Fibroblast of skin of left quadriceps (primary cell): ENCODE results near the gene ING4.

Experiments used
- DNase-seq, 2 experiments: peaks; one replicate each; pipeline ENCODE4 v3.0.0-alpha.2; 2013; ENCODE audit warnings: low read depth in 2 of 2

ING4 gene

DNA sequence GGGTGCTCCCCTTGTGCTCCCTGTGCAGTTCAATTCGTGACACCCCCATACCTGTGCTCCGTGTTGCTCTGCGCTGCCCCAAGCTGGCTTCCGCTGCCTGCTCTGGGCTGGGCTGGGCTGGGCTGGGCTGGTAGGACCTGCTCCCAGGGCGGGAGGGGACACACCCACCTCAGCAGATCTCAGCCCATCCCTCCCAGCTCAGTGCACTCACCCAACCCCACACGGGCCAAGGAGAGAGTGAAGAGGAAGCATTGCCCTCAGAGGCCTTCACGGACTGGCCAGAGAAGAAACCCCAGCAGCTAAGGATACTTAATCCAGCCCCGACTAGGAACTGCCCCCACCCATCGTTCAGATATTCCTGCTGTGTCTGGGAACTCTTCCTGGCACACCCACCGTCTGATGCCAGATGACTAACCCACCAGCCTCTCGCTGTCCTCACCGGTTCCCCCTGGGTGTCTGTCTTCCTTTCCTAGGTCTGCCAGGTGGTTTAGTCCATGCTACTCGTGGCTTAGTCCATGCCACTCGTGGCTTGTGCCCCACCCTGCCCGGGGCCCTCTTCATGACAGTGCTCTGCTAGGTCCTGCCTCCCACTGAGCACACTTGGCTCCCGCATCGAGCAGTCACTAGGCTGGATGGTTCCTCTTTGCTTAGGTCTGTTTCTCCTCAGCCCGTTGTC lies 26.9 kb downstream of the ING4 start, which contains the start of gene LPAR5:
Gene LPAR5, minus strand, starts transcription at position 104 of the 676 bp plus-strand sequence. CDS start 14,711 bp downstream, outside the sequence.
- no peak for DNase-seq

GRCh38 chr12:6635375-6635855 lies 27.5 kb downstream of the ING4 start:
- DNase-seq = no peak

DNA sequence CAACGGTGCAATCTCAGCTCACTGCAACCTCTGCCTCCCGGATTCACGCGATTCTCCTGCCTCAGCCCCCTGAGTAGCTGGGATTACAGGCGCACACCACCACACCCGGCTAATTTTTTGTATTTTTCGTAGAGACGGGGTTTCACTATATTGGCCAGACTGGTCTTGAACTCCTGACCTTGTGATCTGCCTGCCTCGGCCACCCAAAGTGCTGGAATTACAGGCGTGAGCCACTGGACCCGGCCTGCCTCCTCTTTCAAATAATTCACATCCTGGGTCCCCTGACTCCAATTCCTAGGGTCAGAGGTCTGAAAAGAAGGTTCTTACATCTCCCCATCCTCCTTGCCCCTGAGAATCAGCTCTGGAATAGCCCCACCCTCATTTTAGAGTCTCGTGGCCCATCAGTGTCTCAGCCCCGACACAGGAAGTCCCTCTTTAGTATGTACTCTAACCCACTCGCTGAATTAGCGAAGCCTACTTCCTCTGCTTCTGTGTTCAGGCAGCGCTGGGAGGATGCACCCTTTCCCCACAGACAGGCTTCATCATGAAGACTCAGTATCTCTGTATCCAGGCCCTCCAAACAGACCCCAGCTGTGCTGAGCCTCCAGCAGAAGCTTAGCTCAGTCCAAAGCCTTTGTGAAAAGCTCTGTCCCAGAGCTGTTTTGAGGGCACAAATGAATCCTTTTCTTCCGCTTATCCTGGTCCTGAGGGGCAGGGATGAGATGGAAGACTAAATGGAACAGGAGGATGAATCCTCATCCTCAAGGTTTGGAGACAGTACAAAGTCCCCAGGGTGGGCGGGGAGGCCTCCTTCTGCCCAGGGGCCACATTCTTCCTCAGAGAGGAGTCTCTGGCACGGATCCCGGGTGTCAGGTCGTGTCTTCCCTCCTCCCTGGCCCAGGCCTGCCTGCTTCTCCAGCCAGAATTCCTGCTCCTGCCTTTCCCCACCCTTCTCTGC lies 30.6 kb downstream of the ING4 start:
- DNase-seq = no peak

DNA sequence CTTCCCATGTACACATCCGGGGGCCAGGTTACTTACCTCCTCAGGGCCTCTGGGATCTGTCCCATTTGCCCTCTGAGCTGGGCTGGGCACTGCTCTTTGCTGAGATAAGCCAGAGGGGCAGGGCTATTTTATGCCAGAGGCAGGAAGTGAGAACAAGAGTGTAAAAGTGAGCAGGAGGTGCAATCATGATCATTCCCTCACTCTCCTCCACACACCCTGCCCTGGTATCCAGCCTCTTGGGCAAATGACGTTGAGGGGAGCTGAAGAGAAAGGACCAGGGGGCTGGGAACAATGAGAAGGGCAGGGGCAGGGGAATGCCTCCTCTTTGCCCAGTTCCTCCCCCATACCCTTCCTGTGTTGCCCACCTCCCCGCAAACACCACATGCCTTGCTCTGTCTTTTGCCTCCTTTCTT lies 31.4 kb downstream of the ING4 start:
- no peak for DNase-seq

DNA sequence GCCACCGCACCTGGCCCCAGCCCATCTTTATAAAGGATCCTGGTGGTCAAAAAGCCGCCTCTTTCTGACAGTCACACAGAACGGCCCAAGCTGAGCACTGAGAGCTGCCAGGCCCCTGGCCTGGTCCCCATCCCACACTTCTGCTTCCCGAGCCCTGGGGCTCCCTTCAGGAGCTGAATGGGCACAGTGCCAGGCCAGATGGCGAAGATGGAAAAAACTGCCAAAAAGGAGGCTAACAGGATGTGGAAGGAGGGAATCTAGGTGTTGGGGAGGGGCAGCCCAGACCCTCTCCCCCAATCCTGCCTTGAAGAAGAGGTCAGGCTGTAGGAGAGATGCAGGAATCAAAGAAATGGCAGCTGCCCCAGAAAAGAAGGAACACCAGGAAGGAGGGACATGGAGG lies 32.2 kb downstream of the ING4 start:
- no peak for DNase-seq

DNA sequence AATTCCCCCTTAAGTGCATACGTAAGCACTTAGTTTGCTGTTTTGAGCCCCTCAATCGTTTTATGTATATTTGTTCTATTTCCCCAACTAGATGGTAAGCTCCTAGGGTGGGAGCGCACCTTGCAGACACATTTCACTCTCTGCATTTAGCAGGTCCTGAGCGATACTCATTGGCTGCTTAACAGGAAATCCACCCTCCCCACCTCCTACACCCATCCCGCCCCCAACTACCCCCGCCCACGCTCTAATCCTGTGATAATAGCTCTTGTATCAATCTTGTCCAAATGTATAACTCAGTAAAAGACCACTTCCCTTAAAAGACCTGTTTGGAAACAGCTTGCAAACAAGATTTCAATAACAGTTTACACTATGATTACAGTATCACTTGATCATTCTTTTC lies 35.3 kb downstream of the ING4 start:
- no peak for DNase-seq

GRCh38 chr12:6626654-6627283 lies 36.1 kb downstream of the ING4 start:
- DNase-seq = no peak

GRCh38 chr12:6620885-6621274 lies 42.0 kb downstream of the ING4 start:
- no peak for DNase-seq

DNA sequence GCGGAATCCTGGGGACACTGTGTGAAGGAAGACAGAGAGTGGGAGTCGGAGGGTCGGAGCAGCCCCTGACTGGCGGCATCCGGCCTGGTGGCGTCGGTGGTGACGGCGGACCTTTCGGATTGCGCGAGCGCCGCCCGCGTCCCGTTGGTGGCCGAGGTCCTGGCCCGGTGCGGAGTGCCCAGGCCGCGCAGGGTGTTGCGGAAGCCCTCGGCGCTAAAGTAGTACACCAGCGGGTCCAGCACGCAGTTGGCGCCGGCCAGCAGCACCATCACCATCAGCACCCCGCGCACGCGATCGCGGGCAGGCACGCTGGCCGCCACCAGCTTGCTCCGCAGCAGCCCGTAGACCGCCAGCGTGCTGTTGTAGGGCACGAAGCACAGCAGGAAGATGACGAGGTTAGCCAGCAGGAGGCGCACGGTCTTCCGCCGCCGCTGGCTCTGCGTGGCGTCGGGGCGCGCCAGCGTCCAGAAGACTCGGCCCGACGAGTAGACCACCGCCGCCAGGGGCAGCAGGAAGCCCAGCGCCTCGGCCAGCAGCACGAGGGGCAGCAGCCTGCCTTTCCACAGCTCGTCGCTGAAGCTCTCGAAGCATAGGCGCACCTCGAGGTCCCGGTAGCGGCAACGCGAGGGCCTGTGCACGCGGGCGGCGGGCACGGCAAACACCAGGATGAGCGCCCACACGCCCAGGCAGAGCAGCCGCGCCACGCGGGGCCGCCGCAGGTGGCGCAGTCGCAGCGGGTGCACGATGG lies 42.6 kb downstream of the ING4 start:
- DNase-seq = no peak

DNA sequence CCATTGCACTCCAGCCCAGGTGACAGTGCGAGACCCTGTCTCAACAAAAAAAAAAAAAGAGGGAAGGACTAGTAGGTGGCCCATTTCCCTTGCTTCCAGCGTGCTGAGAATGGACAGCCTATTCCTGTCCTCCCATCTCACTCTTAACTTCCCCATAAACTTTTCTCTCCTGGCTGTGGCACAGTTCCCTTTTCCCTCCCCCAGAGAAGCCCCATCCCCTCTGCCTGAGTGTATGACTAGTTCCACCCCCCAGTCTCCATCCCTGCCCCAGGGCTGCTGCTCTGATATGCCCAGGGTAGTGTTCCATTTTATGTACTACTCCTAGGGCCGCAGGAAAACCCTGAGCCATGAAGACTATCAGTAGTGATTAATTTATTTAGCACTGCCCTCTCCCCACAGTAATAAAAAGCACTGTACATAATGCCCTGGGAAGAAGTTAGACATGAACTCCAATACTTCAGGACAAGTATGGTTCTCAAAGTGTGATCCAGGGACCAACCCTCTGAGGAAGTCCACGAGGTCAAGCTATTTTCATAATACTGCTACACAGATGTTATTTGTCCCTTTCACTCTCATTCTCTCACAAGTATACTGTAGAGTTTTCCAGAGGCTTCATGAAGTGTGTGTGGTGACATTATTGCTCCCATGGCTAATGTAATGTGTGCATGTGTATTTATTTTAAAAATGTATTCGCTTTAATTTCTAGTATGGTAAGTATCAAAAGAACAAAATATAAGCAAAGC lies 44.3 kb downstream of the ING4 start:
- no peak for DNase-seq

DNA sequence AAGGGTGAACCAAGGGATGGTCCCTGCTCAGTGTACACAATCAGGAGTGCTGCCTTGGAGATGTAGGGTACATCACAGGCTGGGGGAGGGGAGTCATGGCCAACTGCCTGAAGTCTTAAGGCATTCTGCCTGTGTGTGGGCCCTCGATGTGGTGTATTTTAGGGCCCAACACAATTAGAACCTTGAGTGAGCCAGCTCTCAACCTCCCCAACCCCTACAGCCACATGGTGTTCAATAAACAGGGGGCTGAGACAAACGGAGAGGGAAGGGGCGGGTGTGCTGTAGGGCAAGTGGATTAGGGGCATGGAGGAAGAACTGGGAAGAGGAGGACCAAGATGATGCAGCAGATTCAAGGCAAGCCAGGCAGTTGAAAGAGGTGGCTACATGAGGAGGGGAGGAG lies 47.1 kb downstream of the ING4 start:
- DNase-seq = no peak

GRCh38 chr12:6614513-6615172 lies 48.3 kb downstream of the ING4 start:
- DNase-seq = no peak

DNA sequence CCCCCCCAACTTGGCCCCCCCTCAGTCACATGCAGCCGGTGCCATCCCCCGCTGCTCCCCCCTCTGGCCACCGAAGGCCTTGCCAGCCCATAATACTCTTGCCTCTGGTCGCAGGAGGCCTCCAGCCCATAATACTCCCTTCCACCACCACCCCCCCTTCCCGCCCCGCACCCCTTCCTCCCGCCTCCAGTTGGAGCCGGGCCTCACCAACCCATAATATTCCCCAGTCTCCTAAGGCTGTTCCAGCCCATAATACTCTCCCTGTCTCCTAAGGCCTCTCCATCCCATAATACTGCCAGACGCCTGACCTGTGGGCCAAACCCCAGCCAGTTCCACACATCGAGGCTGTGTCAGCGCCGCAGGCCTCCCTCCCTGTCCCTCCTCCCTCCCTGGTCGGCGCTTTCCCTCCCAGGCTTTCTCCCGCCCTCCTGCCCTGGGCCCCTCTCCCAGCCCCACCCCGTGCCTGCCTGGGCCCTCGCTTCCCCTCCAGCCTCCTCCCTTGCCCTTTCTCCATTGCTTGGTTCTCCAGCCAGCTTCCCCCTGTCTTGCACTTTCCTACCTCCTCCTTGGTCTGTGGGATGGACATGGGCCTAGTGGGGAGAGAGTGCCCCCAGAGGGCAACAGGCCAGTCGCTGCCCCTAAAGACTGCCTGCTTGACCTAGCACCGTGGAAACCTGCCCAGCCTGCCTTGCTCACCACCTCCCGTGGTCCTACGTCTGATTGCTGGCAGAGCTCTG lies 49.0 kb downstream of the ING4 start:
- peak; percentile 80 to 83 for DNase-seq

DNA sequence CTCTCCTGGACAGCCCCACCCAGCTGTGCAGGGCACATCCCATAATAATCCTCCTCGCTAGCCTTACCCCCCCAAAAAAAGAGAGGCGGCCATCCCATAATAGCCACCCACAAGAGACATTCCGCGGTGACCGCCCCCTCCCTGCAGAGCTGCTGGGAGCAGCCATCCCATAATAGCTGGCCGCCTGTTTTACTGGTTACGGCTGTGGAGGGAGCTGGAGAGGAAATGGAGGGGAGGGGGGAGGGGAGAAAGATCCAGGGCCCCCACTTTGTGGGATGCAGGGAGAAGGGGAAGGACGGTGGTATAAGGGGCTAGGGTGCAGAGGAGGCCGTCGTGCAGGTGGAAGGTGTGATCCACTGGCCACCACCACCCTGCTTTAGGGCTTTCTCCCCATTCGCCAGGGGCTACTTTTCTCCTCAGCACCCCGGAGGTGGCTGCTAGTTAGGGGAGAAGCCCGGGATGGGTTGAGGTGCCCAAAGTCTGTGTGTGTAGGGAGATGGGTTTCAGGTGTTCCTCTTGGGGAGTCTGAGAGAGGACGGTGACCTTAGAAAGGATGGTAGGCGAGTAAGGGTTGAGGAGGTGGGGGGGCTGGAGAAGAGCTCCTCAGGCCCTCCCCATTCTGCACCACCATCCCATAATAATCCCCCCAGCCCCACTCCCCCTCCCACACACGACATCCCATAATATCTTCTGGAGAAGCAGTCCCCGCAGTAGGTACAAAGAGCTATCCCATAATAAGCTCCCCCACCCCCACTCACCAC lies 49.7 kb downstream of the ING4 start:
- DNase-seq = peak in 1 of 2 experiments; percentile 41

- no peak for DNase-seq
Observed at GRCh38 chr12:6612652-6613014, 50.3 kb downstream of the ING4 start.

DNA sequence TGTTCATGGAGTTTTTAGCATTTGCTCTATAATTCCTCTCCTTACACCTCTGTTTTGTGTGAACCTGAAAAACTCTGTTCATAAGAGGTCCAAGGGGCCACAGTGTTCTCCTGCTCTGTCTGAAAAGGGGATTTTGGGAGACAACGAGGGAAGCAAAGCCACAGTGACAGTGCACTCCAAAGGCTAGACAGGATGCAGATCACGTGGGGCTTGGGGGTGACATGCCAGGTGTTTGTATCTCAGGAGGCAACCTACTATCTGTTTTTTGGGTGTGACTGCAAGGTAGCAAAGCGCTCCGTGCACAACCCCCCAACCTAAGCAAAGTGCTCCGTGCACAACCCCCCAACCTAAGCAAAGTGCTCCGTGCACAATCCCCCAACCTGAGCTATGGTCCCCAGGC lies 50.7 kb downstream of the ING4 start:
- DNase-seq = no peak

DNA sequence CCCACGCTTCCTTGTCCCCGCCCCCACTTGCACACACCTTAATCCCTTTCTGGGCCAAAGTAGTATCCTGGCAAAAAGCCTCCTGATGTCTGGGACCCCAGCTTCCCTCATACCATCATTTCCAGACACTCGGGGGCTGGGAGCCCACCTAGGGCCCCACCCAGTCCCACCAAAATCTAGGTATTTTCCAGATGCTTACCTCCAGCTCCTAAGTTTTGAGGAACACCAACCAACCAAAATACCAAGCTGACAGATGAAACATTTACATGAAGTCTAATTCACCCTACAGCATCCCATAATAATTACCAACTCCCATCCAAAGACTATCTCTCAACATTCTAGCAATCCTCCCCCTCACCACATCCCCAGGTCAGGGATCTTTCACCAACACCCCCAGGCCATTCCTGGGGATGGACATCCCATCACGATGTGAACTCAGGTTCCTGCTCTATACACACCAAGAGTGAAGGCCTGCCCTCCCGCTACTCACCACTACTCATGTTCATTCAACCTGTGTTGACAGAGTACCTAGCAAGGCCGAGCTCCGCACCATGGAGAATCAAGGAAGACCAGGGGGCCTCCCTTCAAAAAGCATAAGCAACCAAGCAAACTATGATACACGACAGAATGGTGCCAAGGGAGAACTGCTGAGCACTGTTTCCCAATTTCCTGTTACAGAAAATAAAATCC lies 54.2 kb downstream of the ING4 start:
- DNase-seq = no peak
